Prostate gland (tissue), 2 donors: Measurements from ENCODE around the gene PLCB4.

Experiments
- POLR2A ChIP-seq: fragments of 450-650 bp; IDR thresholded peaks from one replicate; pipeline ENCODE4 v1.6.1; 2016; ENCODE audit warnings: antibody characterized with exemption, mild to moderate bottlenecking
- TF ChIP-seq, protein P1 (sequence below), 4 experiments: fragments of 200-600 bp in 2 of 4; fragments of 450-650 bp in 2 of 4; sonication (generic) in 2 of 4; IDR thresholded peaks; 1 replicate in 3 of 4; 2 replicates in 1 of 4; pipeline ENCODE4 v1.5.1; 2016 to 2019; ENCODE audit warnings: antibody characterized with exemption in 4 of 4, mild to moderate bottlenecking in 2 of 4, moderate library complexity in 2 of 4

DNA sequence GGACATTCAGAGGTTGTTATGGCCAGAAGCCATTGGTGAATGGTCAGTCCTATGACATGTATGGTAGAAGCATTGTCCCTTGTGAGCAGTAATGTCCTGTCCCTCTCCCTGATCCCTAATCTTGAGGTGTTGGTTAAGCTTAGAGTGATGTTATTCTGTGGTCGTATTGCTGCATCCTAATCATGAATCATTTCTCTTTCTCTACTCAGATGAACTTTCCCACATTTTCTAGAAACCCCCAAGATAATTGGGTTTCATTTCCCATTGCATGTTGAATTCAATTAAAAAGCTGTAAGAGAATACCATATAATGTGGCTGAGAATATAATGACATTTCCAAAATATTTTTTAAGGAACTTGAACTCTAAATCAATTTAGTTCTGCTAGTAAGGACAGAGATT, 175.1 kb downstream of the PLCB4 start:
- TF ChIP-seq, protein P1, sequence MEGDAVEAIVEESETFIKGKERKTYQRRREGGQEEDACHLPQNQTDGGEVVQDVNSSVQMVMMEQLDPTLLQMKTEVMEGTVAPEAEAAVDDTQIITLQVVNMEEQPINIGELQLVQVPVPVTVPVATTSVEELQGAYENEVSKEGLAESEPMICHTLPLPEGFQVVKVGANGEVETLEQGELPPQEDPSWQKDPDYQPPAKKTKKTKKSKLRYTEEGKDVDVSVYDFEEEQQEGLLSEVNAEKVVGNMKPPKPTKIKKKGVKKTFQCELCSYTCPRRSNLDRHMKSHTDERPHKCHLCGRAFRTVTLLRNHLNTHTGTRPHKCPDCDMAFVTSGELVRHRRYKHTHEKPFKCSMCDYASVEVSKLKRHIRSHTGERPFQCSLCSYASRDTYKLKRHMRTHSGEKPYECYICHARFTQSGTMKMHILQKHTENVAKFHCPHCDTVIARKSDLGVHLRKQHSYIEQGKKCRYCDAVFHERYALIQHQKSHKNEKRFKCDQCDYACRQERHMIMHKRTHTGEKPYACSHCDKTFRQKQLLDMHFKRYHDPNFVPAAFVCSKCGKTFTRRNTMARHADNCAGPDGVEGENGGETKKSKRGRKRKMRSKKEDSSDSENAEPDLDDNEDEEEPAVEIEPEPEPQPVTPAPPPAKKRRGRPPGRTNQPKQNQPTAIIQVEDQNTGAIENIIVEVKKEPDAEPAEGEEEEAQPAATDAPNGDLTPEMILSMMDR (IDR thresholded peaks at IDR 0.05): no peak
- TF ChIP-seq POLR2A: no peak
